ENCODE data around the gene SH3TC2.

SH3TC2 gene

DNA sequence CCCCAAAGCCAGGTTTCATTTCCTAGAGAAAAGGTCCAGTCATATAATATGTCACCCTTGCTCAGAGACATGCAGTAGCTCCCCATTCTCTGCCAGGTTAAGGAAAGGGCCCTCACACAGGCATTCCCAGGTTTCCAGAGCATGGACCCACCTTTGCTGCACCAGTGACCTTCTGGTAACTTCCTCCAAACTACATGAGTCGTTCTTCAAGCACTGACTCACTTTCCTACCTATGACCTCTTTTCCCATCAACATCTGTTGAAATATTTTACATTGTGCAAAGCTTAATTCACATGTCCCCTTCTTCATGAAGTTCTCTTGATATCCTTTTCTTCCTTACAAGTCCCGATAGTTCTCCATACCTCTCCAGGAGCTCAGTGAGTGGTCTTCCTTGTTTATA lies 25.9 kb downstream of the SH3TC2 start:
- no peak overlapping the region for H3K27ac ChIP-seq (ENCODE audit: low read depth, low read length)

GRCh38 chr5:149036168-149036567 lies 26.7 kb downstream of the SH3TC2 start:
- H3K9me3 ChIP-seq (ENCODE audit: control insufficient read depth in 5 of 5, low read length in 5 of 5): no peaks in the 10 kb centered on the region
- peaks cover 0 to 55% (median under 1%) of the 10 kb centered on the region in 5 donors for H3K4me1 ChIP-seq (ENCODE audit: control insufficient read depth in 5 of 5, insufficient read depth in 5 of 5, low read length in 5 of 5)
- H3K36me3 ChIP-seq (ENCODE audit: control insufficient read depth in 5 of 5, insufficient read depth in 5 of 5, low read length in 5 of 5): no peaks in the 10 kb centered on the region
- H3K4me3 ChIP-seq (ENCODE audit: low read depth in 1 of 5, low read length in 5 of 5): no peak overlapping the region
- H3K27ac ChIP-seq (ENCODE audit: low read depth, low read length): no peak overlapping the region
- H3K9ac ChIP-seq (ENCODE audit: low read length in 5 of 5): no peak overlapping the region
- no peaks in the 10 kb centered on the region for H3K27me3 ChIP-seq (ENCODE audit: control insufficient read depth in 5 of 5, insufficient read depth in 4 of 5, low read length in 5 of 5)

More for the DNA sequence above, 25.9 kb downstream of the SH3TC2 start:
- H3K9me3 ChIP-seq (ENCODE audit: control insufficient read depth in 5 of 5, low read length in 5 of 5): no peaks in the 10 kb centered on the region
- H3K9ac ChIP-seq (ENCODE audit: low read length in 5 of 5): peak overlapping the region in 1 of 5 donors; percentile 41
- H3K27me3 ChIP-seq (ENCODE audit: control insufficient read depth in 5 of 5, insufficient read depth in 4 of 5, low read length in 5 of 5): no peaks in the 10 kb centered on the region
- H3K4me3 ChIP-seq (ENCODE audit: low read depth in 1 of 5, low read length in 5 of 5): no peak overlapping the region
- no peaks in the 10 kb centered on the region for H3K36me3 ChIP-seq (ENCODE audit: control insufficient read depth in 5 of 5, insufficient read depth in 5 of 5, low read length in 5 of 5)
- peaks cover 0 to 58% (median 3%) of the 10 kb centered on the region in 5 donors for H3K4me1 ChIP-seq (ENCODE audit: control insufficient read depth in 5 of 5, insufficient read depth in 5 of 5, low read length in 5 of 5)

- no peak overlapping the region for H3K9ac ChIP-seq (ENCODE audit: low read length in 5 of 5)
- H3K27ac ChIP-seq (ENCODE audit: low read depth, low read length): no peak overlapping the region
- no peaks in the 10 kb centered on the region for H3K36me3 ChIP-seq (ENCODE audit: control insufficient read depth in 5 of 5, insufficient read depth in 5 of 5, low read length in 5 of 5)
- no peaks in the 10 kb centered on the region for H3K27me3 ChIP-seq (ENCODE audit: control insufficient read depth in 5 of 5, insufficient read depth in 4 of 5, low read length in 5 of 5)
- H3K4me1 ChIP-seq (ENCODE audit: control insufficient read depth in 5 of 5, insufficient read depth in 5 of 5, low read length in 5 of 5): peaks cover 0 to 49% (median 0%) of the 10 kb centered on the region in 5 donors
- H3K9me3 ChIP-seq (ENCODE audit: control insufficient read depth in 5 of 5, low read length in 5 of 5): no peaks in the 10 kb centered on the region
- no peak overlapping the region for H3K4me3 ChIP-seq (ENCODE audit: low read depth in 1 of 5, low read length in 5 of 5)
These were observed 27.5 kb downstream of the SH3TC2 start for GRCh38 chr5:149035372-149035790.

- Histone ChIP-seq H3K9ac (ENCODE audit: low read length in 5 of 5) (no peak overlapping the region), H3K9me3 (ENCODE audit: control insufficient read depth in 5 of 5, low read length in 5 of 5) (no peaks in the 10 kb centered on the region), H3K36me3 (ENCODE audit: control insufficient read depth in 5 of 5, insufficient read depth in 5 of 5, low read length in 5 of 5) (peaks cover 0 to 6% (median 0%) of the 10 kb centered on the region in 5 donors), H3K27ac (ENCODE audit: low read depth, low read length) (no peak overlapping the region), H3K27me3 (ENCODE audit: control insufficient read depth in 5 of 5, insufficient read depth in 4 of 5, low read length in 5 of 5) (no peaks in the 10 kb centered on the region), H3K4me1 (ENCODE audit: control insufficient read depth in 5 of 5, insufficient read depth in 5 of 5, low read length in 5 of 5) (peaks cover 0 to 12% (median 0%) of the 10 kb centered on the region in 5 donors), H3K4me3 (ENCODE audit: low read depth in 1 of 5, low read length in 5 of 5) (no peak overlapping the region)
These were observed 31.9 kb downstream of the SH3TC2 start for GRCh38 chr5:149030838-149031397.

DNA sequence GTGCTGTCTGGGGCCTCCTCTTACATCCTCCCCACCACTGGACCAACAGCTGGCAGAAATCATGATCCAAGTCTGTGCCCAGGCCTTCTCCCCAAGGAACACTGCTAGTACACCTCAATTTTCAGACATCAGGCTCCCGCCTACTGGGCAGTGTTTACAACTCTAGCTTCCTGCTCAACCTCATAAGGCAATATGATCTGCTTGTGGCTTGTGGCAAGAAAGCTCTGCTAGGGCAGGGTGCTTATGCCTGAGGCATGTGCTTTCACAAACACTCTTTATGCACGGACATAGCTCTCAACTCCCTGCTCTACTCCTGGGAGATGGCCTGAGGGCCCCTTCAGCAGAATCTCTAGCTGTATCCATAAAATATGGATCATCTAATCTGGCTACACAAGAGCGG lies 32.5 kb downstream of the SH3TC2 start:
- Histone ChIP-seq H3K4me1 (ENCODE audit: control insufficient read depth in 5 of 5, insufficient read depth in 5 of 5, low read length in 5 of 5) (peaks cover 0 to 7% (median 0%) of the 10 kb centered on the region in 5 donors), H3K36me3 (ENCODE audit: control insufficient read depth in 5 of 5, insufficient read depth in 5 of 5, low read length in 5 of 5) (peaks cover 0 to 6% (median 0%) of the 10 kb centered on the region in 5 donors)

GRCh38 chr5:149028984-149029383 lies 33.9 kb downstream of the SH3TC2 start:
- Histone ChIP-seq H3K9ac (ENCODE audit: low read length in 5 of 5) (no peak overlapping the region), H3K4me3 (ENCODE audit: low read depth in 1 of 5, low read length in 5 of 5) (no peak overlapping the region), H3K36me3 (ENCODE audit: control insufficient read depth in 5 of 5, insufficient read depth in 5 of 5, low read length in 5 of 5) (peaks cover 0 to 6% (median 0%) of the 10 kb centered on the region in 5 donors), H3K4me1 (ENCODE audit: control insufficient read depth in 5 of 5, insufficient read depth in 5 of 5, low read length in 5 of 5) (peaks cover 0 to 4% (median 0%) of the 10 kb centered on the region in 5 donors), H3K27ac (ENCODE audit: low read depth, low read length) (no peak overlapping the region), H3K27me3 (ENCODE audit: control insufficient read depth in 5 of 5, insufficient read depth in 4 of 5, low read length in 5 of 5) (no peaks in the 10 kb centered on the region), H3K9me3 (ENCODE audit: control insufficient read depth in 5 of 5, low read length in 5 of 5) (no peaks in the 10 kb centered on the region)

More for the DNA sequence above, 32.5 kb downstream of the SH3TC2 start:
- H3K9ac ChIP-seq (ENCODE audit: low read length in 5 of 5): no peak overlapping the region
- no peaks in the 10 kb centered on the region for H3K9me3 ChIP-seq (ENCODE audit: control insufficient read depth in 5 of 5, low read length in 5 of 5)
- H3K27me3 ChIP-seq (ENCODE audit: control insufficient read depth in 5 of 5, insufficient read depth in 4 of 5, low read length in 5 of 5): no peaks in the 10 kb centered on the region
- no peak overlapping the region for H3K27ac ChIP-seq (ENCODE audit: low read depth, low read length)
- H3K4me3 ChIP-seq (ENCODE audit: low read depth in 1 of 5, low read length in 5 of 5): no peak overlapping the region

DNA sequence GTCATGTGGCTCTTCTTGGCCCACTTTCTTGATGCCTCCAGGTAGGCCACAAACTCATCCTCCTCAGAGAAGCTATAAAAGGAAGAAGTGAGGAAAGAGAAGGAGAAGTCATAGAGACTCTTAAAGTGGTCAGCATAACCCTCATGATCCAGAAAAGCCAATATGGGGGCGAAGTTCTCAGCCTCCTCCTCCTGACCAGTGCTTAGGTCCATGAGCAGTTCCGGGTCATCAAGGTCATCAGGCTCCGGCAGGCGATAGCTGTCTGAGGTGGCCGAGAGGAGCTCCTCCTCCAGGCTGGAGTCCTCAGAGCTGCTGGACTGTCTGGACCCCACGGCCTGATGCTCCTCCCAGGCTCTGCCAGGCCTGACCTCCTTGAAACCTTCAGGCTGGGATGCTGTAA lies 34.7 kb downstream of the SH3TC2 start:
- H3K36me3 ChIP-seq (ENCODE audit: control insufficient read depth in 5 of 5, insufficient read depth in 5 of 5, low read length in 5 of 5): peaks cover 0 to 6% (median 0%) of the 10 kb centered on the region in 5 donors
- H3K4me1 ChIP-seq (ENCODE audit: control insufficient read depth in 5 of 5, insufficient read depth in 5 of 5, low read length in 5 of 5): peaks cover 0 to 4% (median 0%) of the 10 kb centered on the region in 5 donors
- no peak overlapping the region for H3K27ac ChIP-seq (ENCODE audit: low read depth, low read length)
- H3K9me3 ChIP-seq (ENCODE audit: control insufficient read depth in 5 of 5, low read length in 5 of 5): no peaks in the 10 kb centered on the region
- H3K27me3 ChIP-seq (ENCODE audit: control insufficient read depth in 5 of 5, insufficient read depth in 4 of 5, low read length in 5 of 5): no peaks in the 10 kb centered on the region
- no peak overlapping the region for H3K4me3 ChIP-seq (ENCODE audit: low read depth in 1 of 5, low read length in 5 of 5)
- no peak overlapping the region for H3K9ac ChIP-seq (ENCODE audit: low read length in 5 of 5)

- peaks cover 0 to 6% (median 0%) of the 10 kb centered on the region in 5 donors for H3K36me3 ChIP-seq (ENCODE audit: control insufficient read depth in 5 of 5, insufficient read depth in 5 of 5, low read length in 5 of 5)
- H3K9ac ChIP-seq (ENCODE audit: low read length in 5 of 5): no peak overlapping the region
- H3K9me3 ChIP-seq (ENCODE audit: control insufficient read depth in 5 of 5, low read length in 5 of 5): no peaks in the 10 kb centered on the region
- no peak overlapping the region for H3K4me3 ChIP-seq (ENCODE audit: low read depth in 1 of 5, low read length in 5 of 5)
- no peaks in the 10 kb centered on the region for H3K27me3 ChIP-seq (ENCODE audit: control insufficient read depth in 5 of 5, insufficient read depth in 4 of 5, low read length in 5 of 5)
- no peak overlapping the region for H3K27ac ChIP-seq (ENCODE audit: low read depth, low read length)
- H3K4me1 ChIP-seq (ENCODE audit: control insufficient read depth in 5 of 5, insufficient read depth in 5 of 5, low read length in 5 of 5): peaks cover 0 to 4% (median 0%) of the 10 kb centered on the region in 5 donors
These were observed 35.2 kb downstream of the SH3TC2 start for GRCh38 chr5:149027636-149028035.

DNA sequence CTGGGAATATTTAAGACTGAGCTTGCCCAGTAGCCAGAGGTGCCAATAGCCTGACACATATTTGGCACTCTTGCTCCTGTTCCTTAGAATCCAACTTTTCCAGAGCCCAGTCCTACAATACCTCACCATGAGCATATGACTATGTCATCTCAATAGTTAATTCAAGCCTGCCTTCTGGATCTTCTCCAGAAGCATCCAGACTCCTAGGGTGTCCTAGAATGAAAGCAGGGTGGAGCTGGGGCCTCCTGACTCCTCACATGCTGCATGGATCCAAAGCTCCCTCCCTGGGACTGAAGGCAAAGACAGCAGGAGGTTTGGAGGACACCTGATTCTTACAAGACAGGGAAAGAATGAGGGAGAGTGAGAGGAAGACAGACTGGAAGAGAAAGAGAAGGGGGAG lies 37.9 kb downstream of the SH3TC2 start:
- Histone ChIP-seq H3K4me3 (ENCODE audit: low read depth in 1 of 5, low read length in 5 of 5) (no peak overlapping the region), H3K9me3 (ENCODE audit: control insufficient read depth in 5 of 5, low read length in 5 of 5) (peaks cover 0 to 3% (median 0%) of the 10 kb centered on the region in 5 donors), H3K27me3 (ENCODE audit: control insufficient read depth in 5 of 5, insufficient read depth in 4 of 5, low read length in 5 of 5) (no peaks in the 10 kb centered on the region), H3K36me3 (ENCODE audit: control insufficient read depth in 5 of 5, insufficient read depth in 5 of 5, low read length in 5 of 5) (peaks cover 0 to 6% (median 0%) of the 10 kb centered on the region in 5 donors), H3K4me1 (ENCODE audit: control insufficient read depth in 5 of 5, insufficient read depth in 5 of 5, low read length in 5 of 5) (peaks cover 0 to 4% (median 0%) of the 10 kb centered on the region in 5 donors), H3K9ac (ENCODE audit: low read length in 5 of 5) (no peak overlapping the region), H3K27ac (ENCODE audit: low read depth, low read length) (no peak overlapping the region)

GRCh38 chr5:149024477-149024876 lies 38.4 kb downstream of the SH3TC2 start:
- Histone ChIP-seq H3K4me1 (ENCODE audit: control insufficient read depth in 5 of 5, insufficient read depth in 5 of 5, low read length in 5 of 5) (peaks cover 0 to 8% (median 3%) of the 10 kb centered on the region in 5 donors), H3K9me3 (ENCODE audit: control insufficient read depth in 5 of 5, low read length in 5 of 5) (peaks cover 0 to 3% (median 0%) of the 10 kb centered on the region in 5 donors), H3K36me3 (ENCODE audit: control insufficient read depth in 5 of 5, insufficient read depth in 5 of 5, low read length in 5 of 5) (peaks cover 0 to 6% (median 0%) of the 10 kb centered on the region in 5 donors)

More at GRCh38 chr5:149024477-149024876, 38.4 kb downstream of the SH3TC2 start:
- H3K27me3 ChIP-seq (ENCODE audit: control insufficient read depth in 5 of 5, insufficient read depth in 4 of 5, low read length in 5 of 5): no peaks in the 10 kb centered on the region
- H3K9ac ChIP-seq (ENCODE audit: low read length in 5 of 5): no peak overlapping the region
- H3K27ac ChIP-seq (ENCODE audit: low read depth, low read length): no peak overlapping the region
- H3K4me3 ChIP-seq (ENCODE audit: low read depth in 1 of 5, low read length in 5 of 5): no peak overlapping the region
